Effector CD8-positive, alpha-beta T cell (primary cell): ENCODE measurements around the gene RSPO4.

ENCODE experiments used
- DNase-seq: peaks from one replicate; lab custom pipeline; 2025; lab: John Stamatoyannopoulos, UW

The RSPO4 gene

GRCh38 chr20:967796-968742 is 34.0 kb downstream of the RSPO4 start:
- no peak for DNase-seq

- DNase-seq = no peak
Measured at GRCh38 chr20:965956-966355, 36.2 kb downstream of the RSPO4 start.

DNA sequence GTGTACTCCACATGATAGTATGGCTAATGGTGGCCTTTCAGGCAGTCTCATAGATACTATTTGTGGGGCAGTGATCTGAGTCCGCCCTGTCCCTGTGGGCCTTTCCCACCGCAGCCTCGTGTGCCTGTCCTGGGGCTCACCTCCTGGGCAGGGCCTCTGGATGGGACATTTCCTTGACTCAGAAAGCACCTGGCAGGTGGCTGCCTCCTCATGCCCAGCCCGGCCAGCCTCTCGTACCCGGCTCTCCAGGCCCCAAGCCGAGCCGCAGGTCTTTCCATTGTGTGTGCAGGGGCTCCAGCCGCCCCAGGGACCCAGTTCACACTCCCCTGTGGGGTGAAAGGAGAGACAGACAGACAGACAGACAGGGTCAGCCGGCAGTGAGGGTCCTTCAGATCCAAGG is 38.3 kb downstream of the RSPO4 start:
- DNase-seq = no peak

DNA sequence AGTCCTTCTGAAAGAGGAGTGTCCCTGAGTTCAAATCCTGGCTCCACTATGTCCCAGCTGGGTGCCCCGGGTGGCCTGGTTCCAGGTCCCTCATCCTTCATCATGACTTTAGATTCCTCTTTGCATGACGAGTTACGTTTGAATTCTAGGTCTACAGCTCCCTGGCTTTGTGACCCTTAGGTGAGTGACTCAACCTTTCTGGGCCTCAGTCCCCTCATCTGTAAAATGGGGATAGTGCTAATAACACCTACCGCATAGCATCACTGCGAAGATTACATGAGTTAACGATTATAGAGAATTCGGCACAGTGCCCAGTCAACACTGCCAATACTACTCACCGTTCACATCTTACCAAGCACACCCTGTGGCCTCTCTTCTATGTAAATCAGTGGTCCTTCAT is 39.4 kb downstream of the RSPO4 start:
- no peak for DNase-seq

GRCh38 chr20:962223-962622 is 39.9 kb downstream of the RSPO4 start:
- no peak for DNase-seq

DNA sequence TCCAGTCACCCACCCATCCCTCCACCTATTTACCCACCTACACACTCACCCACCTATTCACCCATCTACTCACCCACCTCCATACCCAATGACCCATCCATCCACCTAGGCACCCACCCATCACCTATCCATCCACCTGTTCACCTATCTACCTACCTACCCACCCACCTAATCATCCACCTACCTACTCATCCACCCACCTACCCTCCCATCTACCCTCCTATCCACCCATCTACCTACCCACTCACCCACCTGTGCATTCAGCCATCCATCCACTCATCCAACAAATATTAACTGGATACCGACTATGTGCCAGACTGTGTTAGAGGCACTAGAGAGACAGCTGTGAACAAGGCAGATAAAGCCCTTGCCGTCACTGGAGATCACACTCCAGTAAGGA is 40.3 kb downstream of the RSPO4 start:
- DNase-seq = no peak

GRCh38 chr20:959996-960615 is 42.0 kb downstream of the RSPO4 start:
- DNase-seq = no peak

DNA sequence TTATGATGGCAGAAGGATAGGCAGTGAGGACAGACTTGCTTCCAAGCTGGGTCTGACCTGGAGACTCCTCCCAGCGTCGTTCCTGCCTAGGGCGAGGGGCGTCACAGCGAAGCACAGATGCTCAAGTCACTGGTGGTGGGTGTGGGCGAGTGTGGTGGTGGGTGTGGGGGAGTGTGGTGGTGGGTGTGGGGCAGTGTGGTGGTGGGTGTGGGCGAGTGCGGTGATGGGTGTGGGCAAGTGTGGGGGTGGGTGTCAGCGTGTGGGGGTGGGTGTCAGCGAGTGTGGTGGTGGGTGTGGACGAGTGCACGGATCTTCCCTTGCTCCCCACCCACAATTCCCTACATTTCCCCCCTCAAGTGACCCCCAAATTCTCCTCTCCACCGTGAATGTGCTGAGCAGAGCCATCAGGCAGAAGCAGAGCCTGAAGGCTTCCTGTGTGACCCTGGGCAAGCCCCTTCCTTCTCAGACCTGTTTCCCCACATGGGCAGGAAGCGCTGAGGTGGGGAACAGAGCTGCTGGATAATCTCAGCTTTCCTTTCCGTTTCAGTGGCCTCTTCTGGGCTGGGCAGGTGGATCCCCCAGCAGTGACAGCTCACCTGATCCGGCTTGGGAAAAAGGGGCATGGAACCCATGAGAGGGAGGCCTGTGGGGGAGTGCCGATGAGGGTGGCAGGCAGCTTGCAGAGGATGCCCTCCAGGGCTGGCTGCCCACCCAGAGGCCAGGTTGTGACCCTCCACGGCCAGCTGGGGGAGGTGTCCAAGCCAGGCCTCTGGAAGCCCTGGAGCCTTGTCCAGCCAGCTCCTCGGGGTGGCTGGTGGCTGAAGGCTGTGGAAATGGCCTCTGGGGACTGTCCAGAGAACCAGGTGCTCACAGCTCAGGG is 42.9 kb downstream of the RSPO4 start:
- DNase-seq = no peak

DNA sequence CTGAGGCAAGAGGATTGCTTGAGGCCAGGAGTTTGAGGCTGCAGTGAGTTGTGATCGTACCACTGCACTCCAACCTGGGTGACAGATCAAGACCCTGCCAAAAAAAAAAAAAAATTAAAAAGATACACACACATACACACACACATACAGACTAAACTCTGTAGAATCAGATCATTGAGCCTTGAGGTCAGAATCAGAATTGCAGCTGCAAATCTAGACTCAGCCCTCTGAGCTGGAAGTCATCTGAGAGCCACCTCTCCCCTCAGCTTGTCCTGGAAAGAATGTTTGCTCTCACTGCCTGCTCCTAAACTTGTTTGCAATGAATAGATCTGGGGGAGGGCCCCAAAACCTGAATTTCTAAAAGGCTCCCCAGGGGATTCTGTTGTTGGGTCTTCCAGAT is 44.6 kb downstream of the RSPO4 start:
- no peak for DNase-seq

DNA sequence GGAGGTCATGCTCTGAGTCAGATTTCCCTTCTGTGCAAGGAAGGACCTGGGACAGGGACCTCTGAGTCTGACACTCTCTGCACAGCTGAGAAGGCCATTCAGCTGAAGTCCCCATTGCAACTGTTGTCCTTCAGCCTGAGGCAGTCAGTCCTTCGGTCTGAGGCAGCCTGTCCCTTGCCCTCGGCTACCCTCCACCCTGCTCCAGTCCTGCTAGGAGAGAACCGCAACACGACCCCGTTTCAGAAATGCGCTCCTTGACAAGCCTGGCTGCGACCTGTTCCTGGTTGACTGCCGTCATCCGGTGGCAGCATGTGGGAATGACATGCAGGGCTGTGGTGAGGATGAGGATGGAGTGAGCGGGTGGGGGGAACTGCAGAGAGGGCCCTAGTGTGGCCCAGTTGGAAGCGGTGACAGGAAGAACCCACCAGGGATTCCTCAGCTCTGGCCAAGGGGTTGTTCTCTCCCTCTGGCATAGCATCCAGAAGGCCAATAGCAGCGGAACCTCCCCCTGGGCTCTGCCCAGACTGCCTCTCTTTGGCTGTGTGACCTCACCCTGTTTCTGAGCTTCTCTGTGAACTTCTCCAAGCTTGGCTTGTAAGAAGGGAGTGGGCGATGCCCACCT is 45.7 kb downstream of the RSPO4 start:
- peak; percentile 70 for DNase-seq

GRCh38 chr20:955656-956055 is 46.5 kb downstream of the RSPO4 start:
- DNase-seq = no peak

- DNase-seq = no peak
Measured at GRCh38 chr20:955111-955510, 47.0 kb downstream of the RSPO4 start.

DNA sequence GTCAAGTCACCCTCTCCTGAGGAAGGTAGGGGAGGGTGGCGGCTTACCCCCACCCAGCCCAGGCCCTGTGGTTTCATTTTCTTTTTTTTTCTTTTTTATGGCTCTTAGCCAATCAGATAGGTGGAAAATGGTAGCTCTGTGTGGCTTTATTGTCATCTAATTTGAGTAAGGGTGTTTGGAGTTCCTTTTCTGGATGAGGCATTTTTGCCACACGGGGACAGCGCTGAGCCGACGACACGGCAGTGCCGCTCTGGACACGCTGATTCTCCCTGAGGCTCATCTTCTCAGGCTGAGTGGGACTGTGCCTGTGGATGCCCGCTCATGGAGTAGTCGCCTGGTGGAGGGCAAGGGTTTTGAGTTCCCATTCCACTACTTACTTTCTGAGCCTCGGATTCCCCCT is 48.4 kb downstream of the RSPO4 start:
- DNase-seq = no peak

GRCh38 chr20:952196-952795 is 49.8 kb downstream of the RSPO4 start:
- DNase-seq = no peak

DNA sequence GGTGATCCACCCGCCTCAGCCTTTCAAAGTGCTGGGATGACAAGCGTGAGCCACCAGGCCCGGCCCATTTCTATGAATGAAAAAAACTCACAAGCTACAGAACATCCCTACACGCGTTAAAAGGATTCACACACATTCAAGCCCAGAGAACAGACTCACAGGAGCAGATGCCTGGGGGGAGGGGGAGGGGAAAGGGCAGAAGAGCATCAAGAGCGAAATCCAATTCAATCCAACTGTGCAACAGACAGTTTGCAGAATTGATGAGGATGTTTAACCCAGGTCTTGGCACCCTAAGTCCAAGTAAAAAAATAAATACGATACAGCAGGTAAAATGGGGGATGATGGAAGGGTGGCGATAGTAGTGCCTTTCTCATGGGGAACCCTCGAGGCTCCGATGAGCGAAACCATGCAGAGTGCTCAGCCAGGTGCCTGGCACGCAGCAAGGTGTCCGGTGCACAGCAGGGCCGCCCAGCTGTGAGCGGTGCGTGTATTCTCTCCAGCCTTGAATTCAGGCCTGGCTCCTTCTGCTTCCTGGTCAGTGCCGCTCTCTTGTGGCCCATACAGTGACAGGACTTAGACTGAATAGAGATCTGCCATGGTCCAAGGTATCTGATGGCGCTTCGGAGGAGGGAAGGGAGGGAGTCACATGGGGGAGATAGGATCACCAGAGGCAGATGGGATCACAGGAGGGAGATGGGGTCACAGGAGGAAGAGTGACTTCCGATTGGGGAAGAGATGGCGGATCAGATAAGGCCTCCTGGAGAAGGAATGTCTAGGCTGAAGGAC is 50.5 kb downstream of the RSPO4 start:
- no peak for DNase-seq

- no peak for DNase-seq
Measured at GRCh38 chr20:949717-950116, 52.4 kb downstream of the RSPO4 start.

DNA sequence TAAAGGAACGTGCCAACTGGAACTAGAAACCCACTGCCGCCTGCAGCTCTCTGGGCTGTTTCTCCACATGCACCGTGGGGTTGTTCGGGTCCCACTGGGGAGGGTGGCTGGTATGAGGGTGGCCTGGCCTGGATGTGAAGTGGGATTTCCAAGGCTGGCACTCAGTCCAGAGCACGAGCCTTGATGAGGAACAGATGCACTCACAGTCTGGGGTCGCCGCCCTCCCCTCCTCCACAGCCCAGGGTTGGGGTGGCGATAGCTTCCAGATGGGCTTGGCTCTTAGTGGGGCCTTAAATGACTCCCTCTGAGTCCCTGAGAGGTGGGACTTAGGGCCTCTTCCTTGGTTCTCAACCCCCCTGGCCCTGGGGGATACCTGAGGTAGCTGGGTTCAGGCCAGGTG is 55.3 kb downstream of the RSPO4 start:
- no peak for DNase-seq

- no peak for DNase-seq
Measured at GRCh38 chr20:945841-946240, 56.3 kb downstream of the RSPO4 start.

- DNase-seq = no peak
Measured at GRCh38 chr20:944774-945410, 57.2 kb downstream of the RSPO4 start.

DNA sequence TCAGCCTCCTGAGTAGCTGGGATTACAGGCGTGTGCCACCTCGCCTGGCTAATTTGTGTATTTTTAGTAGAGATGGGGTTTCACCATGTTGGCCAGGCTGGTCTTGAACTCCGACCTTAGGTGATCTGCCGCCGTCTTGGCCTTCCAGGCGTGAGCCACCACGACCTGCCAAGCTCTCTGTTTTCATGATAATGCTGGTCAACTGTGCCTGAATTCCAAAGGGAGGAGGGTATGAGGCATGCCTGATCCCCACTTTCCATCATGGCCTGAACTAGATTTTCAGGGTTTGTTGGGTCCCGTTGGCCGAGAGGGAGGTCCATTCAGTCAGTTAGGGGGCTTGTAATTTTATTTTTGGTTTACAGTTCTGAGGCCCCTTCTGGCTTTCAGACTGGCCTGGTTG is 58.0 kb downstream of the RSPO4 start:
- DNase-seq = no peak
